Thoracic aorta (tissue), 2 donors: ENCODE data around the gene NAB2. TPM values are rescaled to one million over a fixed set of nuclear protein-coding genes. Genes with fewer than 3 reads are reported as not detected.

Experiments used
- ATAC-seq: fragments of 150-250 bp; one replicate; pipeline ENCODE4 v1.8.0; 2017; ENCODE audit warnings: low read depth; ENCODE audit not compliant: insufficient number of reproducible peaks, low FRiP score
- DNase-seq: peaks from one replicate; pipeline ENCODE4 v3.0.0-alpha.2; 2020; ENCODE audit warnings: low spot score
- H3K27ac ChIP-seq, 2 donors: fragments of 200-600 bp; sonication (generic); 1 replicate in 1 of 2; 2 replicates in 1 of 2; pipeline ENCODE4 v1.5.1; 2016; ENCODE audit warnings: mild to moderate bottlenecking in 2 of 2, moderate library complexity in 2 of 2
- H3K27me3 ChIP-seq: fragments of 200-600 bp; sonication (generic); replicated peaks from 2 replicates; pipeline ENCODE4 v1.6.0; 2016; ENCODE audit warnings: mild to moderate bottlenecking; ENCODE audit not compliant: insufficient read depth
- H3K36me3 ChIP-seq: fragments of 200-600 bp; sonication (generic); one replicate; pipeline ENCODE4 v1.5.1; 2016
- H3K4me1 ChIP-seq, 2 donors: fragments of 200-600 bp; sonication (generic); 1 replicate in 1 of 2; 2 replicates in 1 of 2; pipeline versions ENCODE4 v1.5.1 to v1.6.0; 2016; ENCODE audit warnings: low read depth in 2 of 2, mild to moderate bottlenecking in 1 of 2; ENCODE audit not compliant: control insufficient read depth in 1 of 2
- H3K4me3 ChIP-seq: fragments of 200-600 bp; sonication (generic); 2 replicates; pipeline ENCODE4 v1.5.1; 2016; ENCODE audit warnings: mild to moderate bottlenecking
- H3K9me3 ChIP-seq: fragments of 200-600 bp; sonication (generic); 2 replicates; pipeline ENCODE4 v1.5.1; 2016
- total RNA-seq, 2 donors: library from RNA; depleted of rRNA; stranded (reverse); fragments of >200 nt; gene quantifications; one replicate each; pipeline versions ENCODE4 v1.1.0 to v1.2.3, GENCODE V29; 2016
- TF ChIP-seq, protein P1 (sequence below): fragments of 200-600 bp; sonication (generic); IDR thresholded peaks from one replicate; pipeline ENCODE4 v1.5.1; 2019; ENCODE audit warnings: antibody characterized with exemption

NAB2 gene
- total RNA-seq, 2 donors from 2014 or later: 30.5 to 39.3 TPM

DNA sequence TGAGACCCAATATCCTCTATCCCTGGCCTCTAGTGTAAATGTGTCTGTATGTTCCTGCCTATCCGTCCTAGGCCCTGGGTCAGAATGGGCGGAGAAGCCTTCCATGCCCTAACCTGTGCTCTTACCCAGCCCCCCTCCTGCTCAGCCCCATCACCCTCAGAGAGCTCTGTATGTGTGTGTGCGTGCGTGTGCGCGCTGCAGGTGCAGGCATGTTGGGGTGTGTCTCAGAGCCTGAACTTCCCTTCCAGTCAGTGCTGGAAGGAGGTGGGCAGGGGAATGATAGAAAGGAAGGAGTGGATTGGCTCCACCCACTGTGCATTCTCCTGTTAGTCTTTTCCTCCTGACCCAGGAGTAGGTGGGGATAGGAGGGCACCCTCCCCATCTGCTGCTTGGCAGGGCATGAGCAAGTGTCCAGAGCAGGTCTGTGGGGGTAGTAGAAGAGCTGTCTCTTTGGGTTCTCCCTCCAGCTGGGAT, 7.2 kb downstream of the NAB2 start:
- no peaks in the 10 kb centered on the region for H3K9me3 ChIP-seq
- TF ChIP-seq, protein P1, sequence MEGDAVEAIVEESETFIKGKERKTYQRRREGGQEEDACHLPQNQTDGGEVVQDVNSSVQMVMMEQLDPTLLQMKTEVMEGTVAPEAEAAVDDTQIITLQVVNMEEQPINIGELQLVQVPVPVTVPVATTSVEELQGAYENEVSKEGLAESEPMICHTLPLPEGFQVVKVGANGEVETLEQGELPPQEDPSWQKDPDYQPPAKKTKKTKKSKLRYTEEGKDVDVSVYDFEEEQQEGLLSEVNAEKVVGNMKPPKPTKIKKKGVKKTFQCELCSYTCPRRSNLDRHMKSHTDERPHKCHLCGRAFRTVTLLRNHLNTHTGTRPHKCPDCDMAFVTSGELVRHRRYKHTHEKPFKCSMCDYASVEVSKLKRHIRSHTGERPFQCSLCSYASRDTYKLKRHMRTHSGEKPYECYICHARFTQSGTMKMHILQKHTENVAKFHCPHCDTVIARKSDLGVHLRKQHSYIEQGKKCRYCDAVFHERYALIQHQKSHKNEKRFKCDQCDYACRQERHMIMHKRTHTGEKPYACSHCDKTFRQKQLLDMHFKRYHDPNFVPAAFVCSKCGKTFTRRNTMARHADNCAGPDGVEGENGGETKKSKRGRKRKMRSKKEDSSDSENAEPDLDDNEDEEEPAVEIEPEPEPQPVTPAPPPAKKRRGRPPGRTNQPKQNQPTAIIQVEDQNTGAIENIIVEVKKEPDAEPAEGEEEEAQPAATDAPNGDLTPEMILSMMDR: no peak
- no peaks in the 10 kb centered on the region for H3K27me3 ChIP-seq
- H3K4me3 ChIP-seq: no peak overlapping the region
- H3K27ac ChIP-seq: no peak overlapping the region
- H3K4me1 ChIP-seq: peaks cover 28 to 41% of the 10 kb centered on the region in 2 donors
- peaks cover 65% of the 10 kb centered on the region for H3K36me3 ChIP-seq
- ATAC-seq: no peak
- no peak for DNase-seq

DNA sequence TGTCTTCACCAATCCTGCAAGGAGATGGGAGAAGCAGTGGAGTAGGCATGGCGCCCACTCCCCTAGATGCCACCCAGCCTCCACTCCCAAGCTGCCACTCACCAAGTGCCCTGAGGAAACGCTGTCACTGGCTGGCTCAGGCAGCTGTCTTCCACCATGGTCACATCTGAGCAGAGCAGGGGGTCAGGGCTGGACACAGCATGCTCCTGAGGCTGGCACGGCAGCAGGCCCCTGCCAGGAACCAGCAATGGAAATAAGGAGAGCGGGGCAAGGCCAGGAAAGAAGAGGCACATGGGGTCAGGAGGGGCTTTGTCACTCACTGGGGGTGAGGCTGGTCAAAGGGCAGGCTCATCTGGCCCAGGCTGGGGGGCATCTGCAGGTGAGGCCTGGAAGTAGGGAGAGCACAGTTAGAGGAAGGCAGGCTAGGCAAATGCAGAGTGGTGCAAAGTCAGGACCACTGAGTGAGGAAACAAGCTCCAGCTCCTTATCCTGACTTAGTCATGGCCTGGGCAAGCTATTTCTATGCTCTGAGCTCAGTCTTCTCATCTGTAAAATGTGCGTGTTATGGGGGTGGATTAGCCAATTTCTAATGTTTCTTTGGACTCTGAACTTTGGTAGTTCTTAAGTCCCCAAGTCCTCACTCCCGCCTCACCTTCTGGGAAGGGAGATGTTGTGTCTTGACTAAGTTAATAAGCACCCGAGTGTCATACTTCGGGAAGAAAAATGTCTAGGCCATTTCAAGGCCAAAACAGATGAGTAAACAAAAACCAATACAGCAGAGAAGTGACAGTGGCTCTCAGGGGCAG, 8.0 kb downstream of the NAB2 start:
- Histone ChIP-seq H3K36me3 (peaks cover 60% of the 10 kb centered on the region), H3K4me1 (peaks cover 20 to 33% of the 10 kb centered on the region in 2 donors), H3K27ac (peak overlapping the region in 1 of 2 donors; percentile 37), H3K9me3 (no peaks in the 10 kb centered on the region), H3K27me3 (no peaks in the 10 kb centered on the region), H3K4me3 (no peak overlapping the region)
- TF ChIP-seq, protein P1: no peak
- ATAC-seq (no peak), DNase-seq (no peak)

DNA sequence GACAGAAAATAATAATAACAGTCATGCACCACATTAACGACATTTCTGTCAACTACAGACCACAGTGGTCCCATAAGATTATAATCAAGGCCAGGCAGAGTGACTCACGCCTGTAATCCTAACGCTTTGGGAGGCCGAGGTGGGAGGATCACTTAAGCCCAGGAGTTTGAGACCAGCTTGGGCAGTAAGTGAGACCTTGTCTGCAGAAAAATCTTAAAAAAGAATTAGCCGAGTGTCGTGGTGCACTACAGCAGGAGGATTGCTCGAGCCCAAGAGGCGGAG, 8.6 kb downstream of the NAB2 start:
- Histone ChIP-seq H3K36me3 (peaks cover 60% of the 10 kb centered on the region), H3K4me1 (peaks cover 16 to 27% of the 10 kb centered on the region in 2 donors), H3K27me3 (no peaks in the 10 kb centered on the region), H3K9me3 (no peaks in the 10 kb centered on the region), H3K4me3 (no peak overlapping the region), H3K27ac (no peak overlapping the region)
- no peak for DNase-seq
- TF ChIP-seq, protein P1: no peak
- no peak for ATAC-seq

DNA sequence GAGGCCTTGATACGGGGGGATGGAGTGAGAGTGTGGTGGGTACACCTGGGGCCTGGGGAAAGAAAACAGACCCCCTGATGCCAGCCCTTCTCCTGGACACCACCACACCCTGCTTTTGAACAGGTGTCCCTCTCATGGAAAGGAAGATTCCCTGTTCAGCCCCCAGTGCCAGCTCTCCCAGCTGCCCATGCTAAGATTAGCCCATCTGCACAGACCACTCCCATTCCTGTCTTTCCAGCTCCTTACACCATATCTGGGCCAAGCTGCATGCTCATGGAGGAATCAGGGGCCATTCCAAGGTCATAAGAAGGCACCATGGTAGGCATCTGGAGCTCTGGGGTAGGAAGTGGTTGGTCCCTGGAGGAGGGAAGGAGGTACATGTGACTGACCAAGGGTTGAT, 9.6 kb downstream of the NAB2 start:
- Histone ChIP-seq H3K36me3 (peaks cover 57% of the 10 kb centered on the region), H3K27me3 (no peaks in the 10 kb centered on the region), H3K4me3 (no peak overlapping the region), H3K4me1 (peaks cover 7 to 17% of the 10 kb centered on the region in 2 donors), H3K27ac (no peak overlapping the region), H3K9me3 (no peaks in the 10 kb centered on the region)
- DNase-seq (no peak), ATAC-seq (no peak)
- TF ChIP-seq, protein P1: no peak

DNA sequence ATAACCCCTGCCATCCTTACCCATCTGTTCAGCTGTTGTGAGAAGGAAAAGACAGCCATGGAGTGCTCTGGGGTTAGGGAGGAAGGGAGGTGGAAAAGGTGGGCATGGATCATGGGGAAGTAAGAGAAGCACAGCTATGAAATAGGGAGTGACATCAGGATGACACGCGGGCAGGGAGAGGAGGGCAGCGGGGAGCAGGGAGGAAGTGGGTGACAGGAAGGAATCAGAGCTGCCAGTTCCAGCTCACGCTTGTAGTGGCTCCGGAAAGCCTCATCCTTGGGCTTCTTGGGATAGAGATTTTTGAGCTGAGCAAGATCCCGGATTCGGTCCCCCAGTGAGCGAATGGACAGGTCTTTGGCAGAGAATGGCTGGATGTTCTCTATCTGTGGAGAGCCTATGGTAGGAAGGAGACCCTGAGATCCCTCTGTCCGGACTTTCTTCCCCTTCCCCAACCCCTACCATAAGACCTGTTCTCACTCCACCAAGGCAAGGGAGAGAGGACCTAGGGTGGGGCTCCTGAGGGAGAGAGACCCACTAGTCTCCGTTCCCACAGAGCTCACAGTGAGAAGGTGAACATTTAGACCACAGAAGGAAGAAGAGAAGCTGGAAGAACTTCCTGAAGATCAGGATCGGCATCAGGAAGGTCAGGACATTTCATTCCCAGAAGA, 10.3 kb downstream of the NAB2 start:
- Histone ChIP-seq H3K27me3 (no peaks in the 10 kb centered on the region), H3K27ac (no peak overlapping the region), H3K36me3 (peaks cover 59% of the 10 kb centered on the region), H3K4me1 (peaks cover 3 to 10% of the 10 kb centered on the region in 2 donors), H3K4me3 (no peak overlapping the region), H3K9me3 (no peaks in the 10 kb centered on the region)
- DNase-seq: no peak
- ATAC-seq: no peak
- TF ChIP-seq, protein P1: no peak
